ENCODE data around the gene KBTBD13. TPM values are rescaled to one million over a fixed set of nuclear protein-coding genes. Genes with fewer than 3 reads are reported as not detected.

Gene KBTBD13
- total RNA-seq, 1 experiment from 2014 or later = not detected

GRCh38 chr15:65102912-65103311 lies 26.4 kb downstream of the KBTBD13 start:
- Histone ChIP-seq H3K79me2 (ENCODE audit: low read length) (no peaks in the 10 kb centered on the region), H3K36me3 (ENCODE audit: low read depth, low read length) (no peaks in the 10 kb centered on the region; the same call in 1 of the 2 replicates), H3K9ac (ENCODE audit: low read length) (no peak overlapping the region), H3K9me3 (ENCODE audit: low read length) (no peaks in the 10 kb centered on the region), H3K27me3 (ENCODE audit: low read length) (no peaks in the 10 kb centered on the region), H4K20me1 (ENCODE audit: low read length) (no peaks in the 10 kb centered on the region), H3K9me2 (replicated peaks; ENCODE audit: low read length) (no peaks in the 10 kb centered on the region), H3K4me3 (ENCODE audit: low read length) (no peak overlapping the region), H3F3A (ENCODE audit: low read length, unreplicated experiment) (no peaks in the 10 kb centered on the region), H2AFZ (ENCODE audit: low read length) (no peak overlapping the region), H3K4me2 (ENCODE audit: low read length) (no peak overlapping the region), H3K4me1 (ENCODE audit: insufficient read depth, low read length) (no peaks in the 10 kb centered on the region), H3K27ac (ENCODE audit: low read length) (no peak overlapping the region)
- ChIA-PET POLR2A (ENCODE audit: unreplicated experiment) (no interaction called here), CTCF (no interaction called here)
- no TSS peak for BruUV-seq (replicated peaks)
- intact Hi-C loops (cut with micrococcal nuclease) = no loop called here
- no peak for ATAC-seq
- DNase-seq = no peak
- TF ChIP-seq EZH2 (IDR thresholded peaks at IDR 0.05; ENCODE audit: low read length, unreplicated experiment) = no peak
- no peak for TF ChIP-seq EZH2phosphoT487 (IDR thresholded peaks at IDR 0.05; ENCODE audit: borderline replicate concordance, low read length)
- no peak for TF ChIP-seq CTCF (conservative IDR thresholded peaks at IDR 0.05; ENCODE audit: low read depth, low read length)

GRCh38 chr15:65105038-65105437 lies 28.5 kb downstream of the KBTBD13 start:
- no peaks in the 10 kb centered on the region for H3K27me3 ChIP-seq (ENCODE audit: low read length)
- no peak overlapping the region for H2AFZ ChIP-seq (ENCODE audit: low read length)
- CTCF ChIA-PET = no interaction called here
- intact Hi-C loops (cut with micrococcal nuclease) = no loop called here
- ATAC-seq (no peak), DNase-seq (no peak)
- H3K79me2 ChIP-seq (ENCODE audit: low read length) = no peaks in the 10 kb centered on the region
- no TSS peak for BruUV-seq (replicated peaks)
- H3K9ac ChIP-seq (ENCODE audit: low read length) = no peak overlapping the region
- H4K20me1 ChIP-seq (ENCODE audit: low read length) = no peaks in the 10 kb centered on the region
- H3K4me3 ChIP-seq (ENCODE audit: low read length) = no peak overlapping the region
- POLR2A ChIA-PET (ENCODE audit: unreplicated experiment) = no interaction called here
- no peaks in the 10 kb centered on the region for H3K4me1 ChIP-seq (ENCODE audit: insufficient read depth, low read length)
- H3K9me3 ChIP-seq (ENCODE audit: low read length) = no peaks in the 10 kb centered on the region
- H3K4me2 ChIP-seq (ENCODE audit: low read length) = no peak overlapping the region
- TF ChIP-seq CTCF (conservative IDR thresholded peaks at IDR 0.05; ENCODE audit: low read depth, low read length) (no peak), EZH2 (IDR thresholded peaks at IDR 0.05; ENCODE audit: low read length, unreplicated experiment) (no peak), EZH2phosphoT487 (IDR thresholded peaks at IDR 0.05; ENCODE audit: borderline replicate concordance, low read length) (no peak)
- no peaks in the 10 kb centered on the region for H3F3A ChIP-seq (ENCODE audit: low read length, unreplicated experiment)
- H3K9me2 ChIP-seq (replicated peaks; ENCODE audit: low read length) = no peaks in the 10 kb centered on the region
- H3K36me3 ChIP-seq (ENCODE audit: low read depth, low read length) = no peaks in the 10 kb centered on the region
- H3K27ac ChIP-seq (ENCODE audit: low read length) = no peak overlapping the region

- intact Hi-C loops (cut with micrococcal nuclease) = no loop called here
- Histone ChIP-seq H3K9ac (ENCODE audit: low read length) (no peak overlapping the region), H3K4me3 (ENCODE audit: low read length) (no peak overlapping the region), H3K9me3 (ENCODE audit: low read length) (no peaks in the 10 kb centered on the region), H3K36me3 (ENCODE audit: low read depth, low read length) (no peaks in the 10 kb centered on the region), H3K4me2 (ENCODE audit: low read length) (no peak overlapping the region), H3K4me1 (ENCODE audit: insufficient read depth, low read length) (no peaks in the 10 kb centered on the region), H3K9me2 (replicated peaks; ENCODE audit: low read length) (no peaks in the 10 kb centered on the region), H3K79me2 (ENCODE audit: low read length) (no peaks in the 10 kb centered on the region), H2AFZ (ENCODE audit: low read length) (no peak overlapping the region), H3K27ac (ENCODE audit: low read length) (no peak overlapping the region), H3K27me3 (ENCODE audit: low read length) (no peaks in the 10 kb centered on the region), H4K20me1 (ENCODE audit: low read length) (no peaks in the 10 kb centered on the region), H3F3A (ENCODE audit: low read length, unreplicated experiment) (no peaks in the 10 kb centered on the region)
- CTCF ChIA-PET = no interaction called here
- POLR2A ChIA-PET (ENCODE audit: unreplicated experiment) = no interaction called here
- ATAC-seq (no peak), DNase-seq (no peak)
- TF ChIP-seq EZH2 (IDR thresholded peaks at IDR 0.05; ENCODE audit: low read length, unreplicated experiment) (no peak), EZH2phosphoT487 (IDR thresholded peaks at IDR 0.05; ENCODE audit: borderline replicate concordance, low read length) (no peak), CTCF (conservative IDR thresholded peaks at IDR 0.05; ENCODE audit: low read depth, low read length) (no peak)
- no TSS peak for BruUV-seq (replicated peaks)
These were observed 29.6 kb downstream of the KBTBD13 start for GRCh38 chr15:65106011-65106590.
